Endothelial cell of umbilical vein (primary cell): Measurements from ENCODE around the gene UNC5C. TPM values are rescaled to one million over a fixed set of nuclear protein-coding genes. Genes with fewer than 3 reads are reported as not detected.

ENCODE experiments used
- BruUV-seq: library from RNA; stranded (reverse); fragments of 400-500 nt; replicated peaks from 2 replicates; lab custom pipeline; 2021; lab: Mats Ljungman, UMichigan
- CTCF ChIA-PET: fragments of 300-600, 350-600 bp; sonication (Branson Sonifier 250); formaldehyde crosslinking; loops from one replicate; lab custom pipeline; 2021; ENCODE audit warnings: antibody characterized with exemption, inconsistent platforms; lab: Charles Lee
- POLR2A ChIA-PET: fragments of 300-600, 350-600 bp; sonication (Branson Sonifier 250); formaldehyde crosslinking; loops from one replicate; lab custom pipeline; 2021; ENCODE audit warnings: antibody characterized with exemption, inconsistent platforms; lab: Charles Lee
- DNase-seq: peaks from one replicate; pipeline ENCODE4 v3.0.0-alpha.2; 2011; ENCODE audit warnings: low read depth, low spot score
- FAIRE-seq: peaks from 2 replicates; lab custom pipeline; 2011; peaks lifted over from hg19 to GRCh38; lab: Jason Lieb, UNC
- H2AFZ ChIP-seq: 2 replicates; pipeline ENCODE4 v1.6.0; 2012; ENCODE audit warnings: low read depth, low read length, control low read depth, inconsistent platforms
- H3K27ac ChIP-seq: 2 replicates; pipeline ENCODE4 v1.5.1; 2011; ENCODE audit warnings: low read depth, mild to moderate bottlenecking, control low read depth, low read length, moderate library complexity; ENCODE audit not compliant: insufficient read depth
- H3K27me3 ChIP-seq, 2 experiments: 2 replicates each; pipeline versions ENCODE4 v1.6.0 to v1.6.1; 2011; ENCODE audit warnings: low read length in 2 of 2, mixed read lengths in 1 of 2; ENCODE audit not compliant: control insufficient read depth in 2 of 2, insufficient read depth in 2 of 2
- H3K36me3 ChIP-seq, 2 experiments: 2 replicates in 1 of 2; 3 replicates in 1 of 2; pipeline ENCODE4 v1.5.1; 2011; ENCODE audit warnings: low read length in 2 of 2, mild to moderate bottlenecking in 1 of 2, moderate library complexity in 1 of 2; ENCODE audit not compliant: control insufficient read depth in 2 of 2, insufficient read depth in 2 of 2; ENCODE audit errors: extremely low read depth in 1 of 2
- H3K4me1 ChIP-seq: 3 replicates; pipeline ENCODE4 v1.5.1; 2011; ENCODE audit warnings: mild to moderate bottlenecking, low read length; ENCODE audit not compliant: control insufficient read depth, insufficient read depth; ENCODE audit errors: extremely low read depth
- H3K4me2 ChIP-seq: 2 replicates; pipeline ENCODE4 v1.6.1; 2011; ENCODE audit warnings: low read length, control low read depth, mixed read lengths; ENCODE audit not compliant: insufficient read depth
- H3K4me3 ChIP-seq, 3 experiments: fragments of 200-600 bp in 1 of 3; sonication (generic), shearing (Covaris generic) in 1 of 3; replicated peaks in 1 of 3; 2 replicates each; pipeline ENCODE4 v1.5.1; 2011 to 2016; ENCODE audit warnings: control low read depth in 3 of 3, low read length in 3 of 3, mild to moderate bottlenecking in 2 of 3, inconsistent platforms in 1 of 3, low read depth in 1 of 3, moderate library complexity in 1 of 3; ENCODE audit not compliant: insufficient read depth in 1 of 3
- H3K79me2 ChIP-seq: 2 replicates; pipeline ENCODE4 v1.6.0; 2012; ENCODE audit warnings: low read length, inconsistent platforms; ENCODE audit not compliant: control insufficient read depth, insufficient read depth
- H3K9ac ChIP-seq: replicated peaks from 2 replicates; pipeline ENCODE3; 2011; ENCODE audit warnings: low read length, control low read depth; ENCODE audit not compliant: insufficient read depth; ENCODE audit errors: extremely low read depth
- H3K9me1 ChIP-seq: replicated peaks from 3 replicates; pipeline ENCODE4 v1.6.0; 2011; ENCODE audit warnings: mild to moderate bottlenecking, low read length; ENCODE audit not compliant: control insufficient read depth, insufficient read depth; ENCODE audit errors: extremely low read depth
- H3K9me3 ChIP-seq: replicated peaks from 2 replicates; pipeline ENCODE4 v1.5.1; 2012; ENCODE audit warnings: low read length, inconsistent platforms; ENCODE audit not compliant: control insufficient read depth, insufficient read depth
- H4K20me1 ChIP-seq: replicated peaks from 2 replicates; pipeline ENCODE3; 2011; ENCODE audit warnings: mild to moderate bottlenecking, low read length; ENCODE audit not compliant: control insufficient read depth, insufficient read depth; ENCODE audit errors: extremely low read depth
- EZH2 ChIP-seq: IDR thresholded peaks from 2 replicates; pipeline ENCODE4 v1.6.1; 2012; ENCODE audit warnings: borderline replicate concordance, low read depth, mild to moderate bottlenecking, moderate library complexity, low read length, inconsistent platforms; ENCODE audit not compliant: severe bottlenecking
- FOS ChIP-seq: IDR thresholded peaks from 2 replicates; pipeline ENCODE4 v1.6.1; 2011; ENCODE audit warnings: mild to moderate bottlenecking, low read length, moderate library complexity, borderline replicate concordance; ENCODE audit not compliant: insufficient read depth
- GATA2 ChIP-seq: IDR thresholded peaks from 2 replicates; pipeline ENCODE4 v1.7.0; 2011; ENCODE audit warnings: low read depth, mild to moderate bottlenecking, moderate library complexity, mixed read lengths, low read length; ENCODE audit not compliant: insufficient read length, insufficient read depth
- JUN ChIP-seq: IDR thresholded peaks from 2 replicates; pipeline ENCODE4 v1.6.1; 2011; ENCODE audit warnings: borderline replicate concordance, low read depth; ENCODE audit not compliant: insufficient read length, insufficient read depth
- MYC ChIP-seq: IDR thresholded peaks from one replicate; pipeline ENCODE4 v1.6.1; 2011; ENCODE audit warnings: mild to moderate bottlenecking, low read depth, low read length
- POLR2A ChIP-seq: IDR thresholded peaks from 2 replicates; pipeline ENCODE4 v1.6.1; 2012; ENCODE audit warnings: low read depth, mild to moderate bottlenecking, control low read depth, low read length
- POLR2AphosphoS5 ChIP-seq: IDR thresholded peaks from 2 replicates; pipeline ENCODE4 v1.6.1; 2012; ENCODE audit warnings: low read depth, mild to moderate bottlenecking, control low read depth, low read length, moderate library complexity; ENCODE audit not compliant: insufficient read depth
- dilution Hi-C: fragments of 300-500 bp; cut with MboI; formaldehyde crosslinking; loops from one replicate; pipeline ENCODE4 v1.15.0; 2019; ENCODE audit warnings: low sequenced_read_pairs; ENCODE audit not compliant: extremely low pct_ligation_motif_present
- intact Hi-C: fragments of 100-400 bp; cut with micrococcal nuclease; formaldehyde crosslinking; loops from one replicate; pipeline ENCODE4 v1.10.0; 2022
- polyA plus RNA-seq, 4 experiments: library from polyadenylated mRNA; depleted of rRNA in 3 of 4; stranded (reverse) in 3 of 4; unstranded in 1 of 4; fragments of >200 nt; gene quantifications; 2 replicates each; pipeline versions ENCODE4 v1.2.1 to v1.2.3, GENCODE V29; 2011 to 2012; ENCODE audit warnings: missing spikeins in 1 of 4
- total RNA-seq: library from RNA; stranded (reverse); gene quantifications from 2 replicates; pipeline ENCODE4 v1.2.3, GENCODE V29; 2021
- TF ChIP-seq, protein P1 (sequence below), 2 donors: IDR thresholded peaks; 1 replicate in 1 of 2; 2 replicates in 1 of 2; pipeline ENCODE4 v1.5.1; 2011; ENCODE audit warnings: low read length in 2 of 2, mild to moderate bottlenecking in 2 of 2, moderate library complexity in 2 of 2, control low read depth in 1 of 2, inconsistent platforms in 1 of 2, low read depth in 1 of 2; ENCODE audit not compliant: insufficient read depth in 1 of 2; ENCODE audit errors: extremely low read depth in 1 of 2
- TF ChIP-seq, protein P2 (sequence below): IDR thresholded peaks from 2 replicates; pipeline ENCODE4 v1.6.1; 2011; ENCODE audit not compliant: insufficient read depth, insufficient read length

The UNC5C gene
- total and polyA plus RNA-seq, 2 donors (not counting 3 experiments of a cell fraction or from before 2014, with no cell fraction given) = 0.44 to 0.53 TPM

DNA sequence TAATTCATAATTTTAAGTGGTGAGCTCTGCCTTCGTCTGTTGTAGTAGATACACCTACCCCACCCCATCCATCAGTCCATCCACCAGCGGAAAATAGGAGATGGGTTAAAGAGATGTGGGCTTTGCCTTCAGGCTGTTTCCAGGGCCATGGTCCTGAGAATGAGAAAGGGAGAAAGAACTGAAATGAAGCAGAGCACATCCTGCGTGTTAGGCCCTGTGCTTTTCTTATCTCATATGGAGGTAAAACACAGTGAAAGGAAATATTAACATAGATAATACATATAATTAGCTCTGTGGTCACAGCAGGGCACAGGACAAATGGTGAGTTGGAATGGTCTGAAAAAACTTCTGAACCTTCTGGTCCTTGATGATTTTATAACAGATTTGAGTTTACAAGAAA lies 397.5 kb downstream of the UNC5C start:
- Histone ChIP-seq H3K27me3 (no peaks in the 10 kb centered on the region), H3K9me1 (no peaks in the 10 kb centered on the region), H3K36me3 (no peaks in the 10 kb centered on the region), H3K27ac (no peak overlapping the region), H3K9ac (no peak overlapping the region), H3K4me1 (no peaks in the 10 kb centered on the region), H4K20me1 (no peaks in the 10 kb centered on the region), H3K4me2 (no peak overlapping the region), H3K9me3 (no peaks in the 10 kb centered on the region), H2AFZ (no peak overlapping the region), H3K4me3 (no peak overlapping the region), H3K79me2 (no peaks in the 10 kb centered on the region)
- intact Hi-C loops (loop anchor here (10.0 kb wide), 1 partner anchor 614 kb away; no protein-coding TSS in a partner anchor), dilution Hi-C loops (no loop called here)
- POLR2A ChIA-PET = no interaction called here
- CTCF ChIA-PET = no interaction called here
- FAIRE-seq (no peak), DNase-seq (no peak)
- TF ChIP-seq FOS (no peak), POLR2AphosphoS5 (no peak), POLR2A (no peak), GATA2 (no peak), EZH2 (no peak), JUN (no peak), MYC (no peak)
- TF ChIP-seq, protein P1, sequence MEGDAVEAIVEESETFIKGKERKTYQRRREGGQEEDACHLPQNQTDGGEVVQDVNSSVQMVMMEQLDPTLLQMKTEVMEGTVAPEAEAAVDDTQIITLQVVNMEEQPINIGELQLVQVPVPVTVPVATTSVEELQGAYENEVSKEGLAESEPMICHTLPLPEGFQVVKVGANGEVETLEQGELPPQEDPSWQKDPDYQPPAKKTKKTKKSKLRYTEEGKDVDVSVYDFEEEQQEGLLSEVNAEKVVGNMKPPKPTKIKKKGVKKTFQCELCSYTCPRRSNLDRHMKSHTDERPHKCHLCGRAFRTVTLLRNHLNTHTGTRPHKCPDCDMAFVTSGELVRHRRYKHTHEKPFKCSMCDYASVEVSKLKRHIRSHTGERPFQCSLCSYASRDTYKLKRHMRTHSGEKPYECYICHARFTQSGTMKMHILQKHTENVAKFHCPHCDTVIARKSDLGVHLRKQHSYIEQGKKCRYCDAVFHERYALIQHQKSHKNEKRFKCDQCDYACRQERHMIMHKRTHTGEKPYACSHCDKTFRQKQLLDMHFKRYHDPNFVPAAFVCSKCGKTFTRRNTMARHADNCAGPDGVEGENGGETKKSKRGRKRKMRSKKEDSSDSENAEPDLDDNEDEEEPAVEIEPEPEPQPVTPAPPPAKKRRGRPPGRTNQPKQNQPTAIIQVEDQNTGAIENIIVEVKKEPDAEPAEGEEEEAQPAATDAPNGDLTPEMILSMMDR (IDR thresholded peaks at IDR 0.05; ENCODE audit: extremely low read depth in 1 of 2, insufficient read depth in 1 of 2, low read depth in 1 of 2, low read length in 2 of 2) = no peak
- TF ChIP-seq, protein P2, sequence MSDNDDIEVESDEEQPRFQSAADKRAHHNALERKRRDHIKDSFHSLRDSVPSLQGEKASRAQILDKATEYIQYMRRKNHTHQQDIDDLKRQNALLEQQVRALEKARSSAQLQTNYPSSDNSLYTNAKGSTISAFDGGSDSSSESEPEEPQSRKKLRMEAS = no peak
- BruUV-seq = no TSS peak
